OCI-M2 (cell line): ENCODE data around the gene RFX4.
"Not testable (repeated sequence)": the region's sequence is repeated elsewhere in the genome, so short reads cannot be mapped to it uniquely, and the experiment has no call there.

Experiments used
- DNase-seq: peaks from one replicate; lab custom pipeline; 2025; ENCODE audit not compliant: unreplicated experiment; lab: John Stamatoyannopoulos, UW

Gene RFX4

DNA sequence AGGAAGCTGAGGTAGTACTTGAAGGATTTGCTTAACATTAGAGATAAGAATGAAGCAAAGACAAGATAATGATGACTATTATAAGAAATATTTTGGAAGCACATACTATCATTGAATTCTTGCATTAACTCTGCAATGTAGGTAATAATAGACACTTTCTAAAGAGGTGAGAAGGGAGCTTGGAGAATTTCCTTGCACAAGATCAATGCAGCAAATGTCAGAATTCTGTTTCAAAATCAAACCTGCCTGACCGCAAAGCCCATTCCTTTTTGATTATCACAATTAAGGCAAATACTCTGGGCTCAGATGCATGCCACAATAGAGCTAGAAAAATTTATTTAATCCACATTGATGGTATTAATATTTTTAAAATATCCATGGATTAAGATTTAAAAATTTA lies 141.3 kb downstream of the RFX4 start:
- DNase-seq, result no peak

GRCh38 chr12:106724934-106725333 lies 142.1 kb downstream of the RFX4 start:
- no peak for DNase-seq

DNA sequence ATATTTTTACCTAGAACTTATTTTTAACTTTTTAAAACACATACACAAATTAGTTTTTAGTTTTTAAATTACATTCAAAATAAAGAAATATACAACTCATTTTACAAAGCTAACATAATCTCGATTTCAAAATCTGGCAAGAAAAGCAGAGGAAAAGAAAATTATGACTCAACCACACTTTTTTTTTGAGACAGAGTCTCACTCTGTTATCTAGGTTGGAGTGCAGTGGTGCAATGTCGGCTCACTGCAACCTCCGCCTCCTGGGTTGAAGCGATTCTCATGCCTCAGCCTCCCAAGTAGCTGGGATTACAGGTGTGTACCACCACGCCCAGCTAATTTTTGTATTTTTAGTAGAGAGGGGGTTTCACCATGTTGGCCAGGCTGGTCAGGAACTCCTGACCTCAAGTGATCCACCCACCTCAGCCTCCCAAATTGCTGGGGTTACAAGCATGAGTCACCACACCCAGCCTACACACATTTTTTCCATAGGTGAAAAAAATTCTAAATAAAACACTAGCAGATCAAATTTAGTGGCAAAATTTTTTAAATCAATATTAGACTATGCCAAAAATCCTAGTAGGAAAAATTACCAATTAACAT lies 143.9 kb downstream of the RFX4 start:
- DNase-seq, result not testable (repeated sequence)

DNA sequence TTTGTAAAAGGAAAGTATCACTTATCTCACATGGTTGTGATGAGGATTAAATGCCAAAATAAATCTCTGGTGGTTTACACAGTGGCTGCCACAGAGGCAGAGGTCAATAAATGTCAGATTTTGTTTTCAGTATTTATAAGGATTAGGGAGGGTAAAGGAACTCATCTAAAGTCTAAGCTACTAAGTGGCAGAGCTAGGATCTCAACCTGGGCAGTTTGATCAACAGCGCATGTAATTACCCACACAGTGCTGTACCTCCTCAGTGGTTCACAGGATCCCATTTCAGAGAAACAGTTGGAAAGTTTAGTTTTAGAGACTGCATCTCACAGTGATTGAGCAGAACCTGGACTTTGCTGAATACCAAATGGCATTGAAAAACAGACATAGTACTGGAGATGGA lies 146.8 kb downstream of the RFX4 start:
- no peak for DNase-seq

GRCh38 chr12:106732890-106733289 lies 150.1 kb downstream of the RFX4 start:
- no peak for DNase-seq

GRCh38 chr12:106733660-106734059 lies 150.9 kb downstream of the RFX4 start:
- DNase-seq, result no peak

DNA sequence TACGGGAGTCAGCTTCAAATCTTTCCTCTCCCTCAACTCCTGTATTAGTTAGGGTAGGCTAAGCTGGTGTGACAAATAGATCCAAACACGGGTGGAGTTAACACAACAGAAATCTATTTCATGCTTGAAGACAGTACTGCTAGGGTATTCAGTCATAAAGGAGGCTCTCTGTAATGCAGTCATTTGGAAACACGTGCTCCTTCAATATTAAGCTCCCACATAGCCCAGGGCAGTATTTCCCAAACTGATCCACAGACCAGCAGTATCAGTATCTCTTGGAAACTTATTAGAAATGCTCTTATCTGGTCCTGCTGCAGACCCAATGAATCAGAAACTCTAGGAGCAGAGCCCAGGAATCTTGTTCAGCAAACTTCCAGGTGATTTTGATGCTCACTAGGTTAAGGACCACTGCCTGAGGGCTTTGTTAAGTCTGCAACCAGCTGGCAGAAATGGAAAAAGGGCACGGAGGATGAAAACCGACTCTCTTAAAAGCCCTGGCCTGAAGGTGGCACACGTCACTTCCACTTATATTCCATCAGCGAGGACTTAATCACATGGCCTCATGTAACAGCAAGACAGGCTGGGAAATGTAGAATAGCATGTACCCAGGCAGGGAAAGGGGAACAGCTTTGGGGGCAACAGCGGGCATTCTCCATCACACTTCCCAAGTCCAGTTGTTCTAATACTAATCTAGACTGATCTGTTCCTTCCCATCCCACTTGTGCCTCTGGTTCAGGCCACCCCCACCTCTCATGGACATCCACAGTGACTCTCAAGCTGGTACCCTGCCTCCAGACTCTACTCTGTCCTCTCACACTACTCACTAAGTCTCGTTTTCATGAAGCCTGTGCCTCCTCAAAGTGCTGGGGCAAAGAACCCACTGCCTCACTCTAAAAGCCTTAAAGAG lies 153.5 kb downstream of the RFX4 start:
- no peak for DNase-seq

DNA sequence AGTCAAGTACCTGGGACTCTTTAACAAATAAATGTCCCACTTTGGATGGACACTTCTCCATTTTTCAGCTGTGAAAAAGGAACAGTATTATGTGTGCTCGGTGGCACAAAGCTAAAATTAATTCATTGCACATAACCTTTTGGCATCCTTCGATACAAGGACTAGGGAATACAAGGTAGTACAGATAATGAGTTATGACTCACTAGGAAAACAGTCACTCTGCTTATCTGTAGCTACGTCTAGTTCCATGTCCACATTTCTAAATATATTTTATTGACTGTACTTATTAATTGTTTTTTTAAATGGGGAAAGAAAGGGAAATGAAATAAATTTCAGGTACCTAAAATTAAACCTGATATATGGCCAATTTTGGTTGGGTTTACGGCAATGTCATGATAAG lies 156.5 kb downstream of the RFX4 start:
- no peak for DNase-seq

- no peak for DNase-seq
Observed at GRCh38 chr12:106739815-106740530, 157.2 kb downstream of the RFX4 start.

DNA sequence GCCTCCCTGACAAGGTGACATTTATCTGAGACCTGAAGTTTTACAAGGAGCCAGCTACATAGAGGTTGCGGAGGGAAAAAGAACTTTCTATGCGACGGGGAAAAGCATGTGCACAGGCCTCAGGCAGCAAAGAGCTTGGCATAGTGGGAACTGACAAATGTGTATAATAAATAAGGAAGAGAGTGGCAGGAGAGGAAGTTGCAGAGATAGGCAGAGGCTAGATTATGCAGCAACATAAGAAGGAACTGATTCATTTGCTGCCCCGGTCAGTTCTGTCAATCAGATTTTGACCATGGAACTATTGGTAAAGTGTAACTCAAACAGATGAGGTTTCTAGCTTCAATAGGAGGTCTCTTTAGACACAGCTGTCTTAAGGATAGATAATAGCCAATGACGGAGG lies 158.0 kb downstream of the RFX4 start:
- no peak for DNase-seq

DNA sequence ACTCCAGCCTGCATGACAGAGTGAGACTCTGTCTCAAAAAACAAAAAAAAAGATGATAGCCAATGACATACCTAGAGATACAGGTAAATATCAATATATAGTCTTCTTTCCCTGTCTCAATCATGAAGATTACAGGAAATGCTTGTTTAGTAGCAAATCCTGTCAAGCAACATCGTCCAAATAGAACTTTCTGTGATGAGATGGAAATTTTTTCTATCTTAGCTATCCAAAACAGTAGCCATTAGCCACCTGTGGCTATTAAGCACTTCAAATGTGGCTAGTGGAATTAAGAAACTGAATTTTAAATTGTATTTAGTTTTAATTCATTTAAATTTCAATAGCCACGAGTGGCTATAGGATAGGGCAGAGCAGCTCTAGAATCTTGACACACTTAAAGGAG lies 158.4 kb downstream of the RFX4 start:
- no peak for DNase-seq

- no peak for DNase-seq
Observed at GRCh38 chr12:106743270-106743988, 160.6 kb downstream of the RFX4 start.

GRCh38 chr12:106744600-106744999 lies 161.8 kb downstream of the RFX4 start:
- no peak for DNase-seq

GRCh38 chr12:106745181-106745745 lies 162.5 kb downstream of the RFX4 start:
- no peak for DNase-seq

GRCh38 chr12:106747973-106748436 lies 165.2 kb downstream of the RFX4 start:
- no peak for DNase-seq

DNA sequence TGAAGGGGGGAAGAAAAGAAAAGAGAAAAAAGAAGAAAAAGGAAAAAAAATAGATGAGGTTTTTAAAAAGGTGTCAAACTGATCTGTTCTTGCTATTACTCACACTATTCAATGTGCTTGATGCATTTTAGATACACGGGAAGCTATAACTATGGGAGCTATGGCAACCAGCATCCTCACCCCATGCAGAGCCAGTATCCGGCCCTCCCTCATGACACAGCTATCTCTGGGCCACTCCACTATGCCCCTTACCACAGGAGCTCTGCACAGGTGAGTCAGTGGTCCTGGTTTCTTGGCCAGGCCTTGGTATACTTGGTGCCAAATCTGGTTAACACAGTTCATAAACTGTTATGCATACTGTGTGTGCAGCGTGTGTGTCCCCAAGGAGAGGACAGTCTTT lies 167.7 kb downstream of the RFX4 start:
- DNase-seq, result no peak

DNA sequence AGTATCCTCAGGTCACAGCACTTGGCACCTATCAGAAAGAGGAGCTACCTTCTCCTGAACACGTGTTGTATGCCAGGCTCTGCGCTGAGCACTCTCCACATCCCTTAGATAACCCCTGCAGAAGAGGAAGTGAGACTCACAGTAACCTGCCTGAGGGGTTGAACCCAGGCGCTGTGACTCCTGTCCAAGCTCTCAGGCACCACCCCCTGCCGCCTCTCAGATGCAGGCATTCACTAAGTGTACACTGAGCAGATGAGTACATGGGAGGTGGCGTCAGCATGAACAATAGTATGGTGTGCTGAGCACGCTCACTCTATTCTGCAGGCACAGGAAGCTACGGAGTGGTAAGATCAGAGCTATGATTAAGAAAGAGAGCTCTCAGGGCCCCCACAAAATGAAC lies 170.7 kb downstream of the RFX4 start:
- DNase-seq, result no peak

DNA sequence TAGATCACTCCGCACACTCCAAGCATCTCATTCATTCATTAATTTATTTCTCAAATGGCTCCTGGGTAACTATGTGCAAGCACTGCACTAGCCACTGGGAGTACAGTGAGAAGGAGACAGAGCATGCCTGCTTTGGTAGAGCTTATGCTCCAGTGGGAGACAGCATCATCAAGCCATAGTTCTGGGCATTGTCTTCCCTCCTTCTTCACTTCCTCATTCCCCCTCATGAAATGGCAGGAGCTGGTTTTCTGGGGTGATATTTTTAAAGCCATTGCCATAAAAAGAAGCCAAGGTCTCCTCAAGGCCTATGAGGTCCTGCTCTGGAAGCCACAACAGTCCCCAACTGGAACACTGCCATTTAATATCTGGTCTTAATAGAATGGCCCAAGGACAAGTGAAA lies 171.5 kb downstream of the RFX4 start:
- DNase-seq, result no peak

GRCh38 chr12:106757623-106758348 lies 175.0 kb downstream of the RFX4 start:
- DNase-seq, result no peak
